Mesendoderm (in vitro differentiated cells): ENCODE data around the gene CAMKMT.

Experiments used
- DNase-seq: peaks from one replicate; pipeline ENCODE4 v3.0.0; 2013
- H2AK5ac ChIP-seq: 2 replicates; pipeline ENCODE4 v1.6.1; 2013; ENCODE audit warnings: low read length, inconsistent platforms
- H2BK120ac ChIP-seq: 2 replicates; pipeline ENCODE4 v1.6.1; 2013; ENCODE audit warnings: low read depth, mild to moderate bottlenecking, low read length, moderate library complexity, mixed read lengths
- H2BK15ac ChIP-seq: replicated peaks from 2 replicates; pipeline ENCODE4 v1.6.1; 2013; ENCODE audit warnings: low read depth, mild to moderate bottlenecking, moderate library complexity
- H2BK5ac ChIP-seq: 2 replicates; pipeline ENCODE4 v1.6.1; 2013; ENCODE audit warnings: low read length, inconsistent platforms
- H3K18ac ChIP-seq: 2 replicates; pipeline ENCODE4 v1.6.1; 2013; ENCODE audit warnings: mild to moderate bottlenecking, low read length, mixed read lengths
- H3K23ac ChIP-seq: one replicate; pipeline ENCODE4 v1.6.1; 2013; ENCODE audit warnings: low read length
- H3K27ac ChIP-seq: 2 replicates; pipeline ENCODE4 v1.5.1; 2013; ENCODE audit warnings: low read depth, mild to moderate bottlenecking, inconsistent platforms, low read length, moderate library complexity
- H3K27me3 ChIP-seq: 2 replicates; pipeline ENCODE4 v1.6.1; 2013; ENCODE audit warnings: low read length, control low read depth, mild to moderate bottlenecking, inconsistent platforms; ENCODE audit not compliant: insufficient read depth, poor library complexity
- H3K36me3 ChIP-seq: 2 replicates; pipeline ENCODE4 v1.6.1; 2013; ENCODE audit warnings: low read length, inconsistent platforms; ENCODE audit not compliant: control insufficient read depth, insufficient read depth
- H3K4ac ChIP-seq: one replicate; pipeline ENCODE4 v1.6.1; 2013; ENCODE audit warnings: low read depth, mild to moderate bottlenecking, low read length, moderate library complexity
- H3K4me1 ChIP-seq: 2 replicates; pipeline ENCODE4 v1.6.1; 2013; ENCODE audit warnings: low read depth, low read length, inconsistent platforms; ENCODE audit not compliant: control insufficient read depth
- H3K4me2 ChIP-seq: 2 replicates; pipeline ENCODE4 v1.6.1; 2013; ENCODE audit warnings: low read length
- H3K4me3 ChIP-seq: 2 replicates; pipeline ENCODE4 v1.5.1; 2013; ENCODE audit warnings: mild to moderate bottlenecking, low read length
- H3K56ac ChIP-seq: one replicate; pipeline ENCODE4 v1.6.1; 2013; ENCODE audit warnings: low read length
- H3K79me1 ChIP-seq: 2 replicates; pipeline ENCODE4 v1.6.1; 2013; ENCODE audit warnings: low read length, inconsistent platforms
- H3K79me2 ChIP-seq: 2 replicates; pipeline ENCODE4 v1.6.1; 2013; ENCODE audit warnings: mild to moderate bottlenecking, low read length; ENCODE audit not compliant: control insufficient read depth, insufficient read depth
- H3K9ac ChIP-seq: 2 replicates; pipeline ENCODE4 v1.6.1; 2013; ENCODE audit warnings: low read length, inconsistent platforms
- H4K5ac ChIP-seq: one replicate; pipeline ENCODE4 v1.6.1; 2013; ENCODE audit warnings: low read length
- H4K8ac ChIP-seq: one replicate; pipeline ENCODE4 v1.6.1; 2013; ENCODE audit warnings: low read depth, mild to moderate bottlenecking, control low read depth, low read length, moderate library complexity
- WGBS: extraction: QIAGEN DNeasy Blood & Tissue Kit; methylation state at CpG from one replicate; pipeline ENCODE4 v1.1.7; 2013; ENCODE audit warnings: low lambda C conversion rate, missing lambda C conversion rate; ENCODE audit not compliant: insufficient coverage; ENCODE audit errors: extremely low coverage; 5-methylcytosine and 5-hydroxymethylcytosine counted together

Gene CAMKMT

GRCh38 chr2:44618251-44619023, 256.7 kb downstream of the CAMKMT start:
- Histone ChIP-seq H3K27ac (no peak overlapping the region), H3K4me2 (no peak overlapping the region), H3K4me3 (no peak overlapping the region), H4K5ac (no peak overlapping the region), H2BK120ac (no peak overlapping the region), H3K23ac (no peak overlapping the region), H3K9ac (no peak overlapping the region), H2BK15ac (no peak overlapping the region), H3K18ac (no peak overlapping the region), H3K79me1 (no peaks in the 10 kb centered on the region), H3K56ac (no peak overlapping the region), H2BK5ac (no peak overlapping the region), H3K36me3 (no peaks in the 10 kb centered on the region), H2AK5ac (no peak overlapping the region), H3K4me1 (no peaks in the 10 kb centered on the region), H3K27me3 (no peaks in the 10 kb centered on the region), H3K4ac (no peak overlapping the region), H3K79me2 (no peaks in the 10 kb centered on the region), H4K8ac (no peak overlapping the region)
- DNase-seq = no peak
- no CpG with 5 or more reads among the region's 5 CpGs for WGBS

- Histone ChIP-seq H3K4me2 (no peak overlapping the region), H3K27me3 (no peaks in the 10 kb centered on the region), H3K79me1 (no peaks in the 10 kb centered on the region), H3K18ac (no peak overlapping the region), H3K56ac (no peak overlapping the region), H3K4ac (no peak overlapping the region), H3K36me3 (no peaks in the 10 kb centered on the region), H4K8ac (no peak overlapping the region), H4K5ac (no peak overlapping the region), H2AK5ac (no peak overlapping the region), H3K4me3 (no peak overlapping the region), H2BK15ac (no peak overlapping the region), H3K4me1 (no peaks in the 10 kb centered on the region), H3K23ac (no peak overlapping the region), H2BK5ac (no peak overlapping the region), H3K9ac (no peak overlapping the region), H3K27ac (no peak overlapping the region), H3K79me2 (no peaks in the 10 kb centered on the region), H2BK120ac (no peak overlapping the region)
- no peak for DNase-seq
- no CpG with 5 or more reads among the region's 2 CpGs for WGBS
Measured at GRCh38 chr2:44620189-44620990, 258.6 kb downstream of the CAMKMT start.

GRCh38 chr2:44623622-44624351, 262.0 kb downstream of the CAMKMT start:
- H2BK120ac ChIP-seq = no peak overlapping the region
- no peak overlapping the region for H3K4me2 ChIP-seq
- H3K79me2 ChIP-seq = no peaks in the 10 kb centered on the region
- H4K8ac ChIP-seq = no peak overlapping the region
- H3K23ac ChIP-seq = no peak overlapping the region
- no peak overlapping the region for H4K5ac ChIP-seq
- H3K36me3 ChIP-seq = no peaks in the 10 kb centered on the region
- H3K9ac ChIP-seq = no peak overlapping the region
- no peak overlapping the region for H2BK5ac ChIP-seq
- H2BK15ac ChIP-seq = no peak overlapping the region
- H3K56ac ChIP-seq = no peak overlapping the region
- H3K4me1 ChIP-seq = no peaks in the 10 kb centered on the region
- no peak overlapping the region for H3K4me3 ChIP-seq
- H3K18ac ChIP-seq = no peak overlapping the region
- H3K79me1 ChIP-seq = no peaks in the 10 kb centered on the region
- DNase-seq = no peak
- H3K27me3 ChIP-seq = no peaks in the 10 kb centered on the region
- no peak overlapping the region for H3K4ac ChIP-seq
- no peak overlapping the region for H2AK5ac ChIP-seq
- H3K27ac ChIP-seq = no peak overlapping the region

DNA sequence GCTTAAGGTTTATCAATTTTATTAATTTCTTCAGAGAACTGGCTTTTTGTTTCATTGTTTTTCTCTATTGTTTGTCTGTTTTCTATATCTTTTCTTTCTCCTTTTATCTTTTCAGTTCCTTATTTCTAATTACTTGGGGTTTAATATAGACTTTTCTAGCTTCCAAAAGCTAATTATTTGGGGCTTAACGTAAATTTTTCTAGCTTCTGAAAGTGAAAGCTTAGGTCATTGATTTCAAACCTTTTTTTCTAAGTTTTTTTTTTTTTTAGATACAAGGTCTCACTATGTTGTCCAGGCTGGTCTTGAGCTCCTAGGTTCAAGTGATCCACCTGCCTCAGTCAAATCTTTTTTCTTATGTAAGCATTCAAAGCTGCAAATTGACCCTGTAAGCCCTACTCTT, 266.6 kb downstream of the CAMKMT start:
- no peak overlapping the region for H3K4me3 ChIP-seq
- H3K4me2 ChIP-seq = no peak overlapping the region
- H3K79me2 ChIP-seq = no peaks in the 10 kb centered on the region
- no peak overlapping the region for H4K5ac ChIP-seq
- H2BK15ac ChIP-seq = no peak overlapping the region
- H3K4me1 ChIP-seq = no peaks in the 10 kb centered on the region
- no peak for DNase-seq
- no peak overlapping the region for H3K18ac ChIP-seq
- no peak overlapping the region for H2BK120ac ChIP-seq
- H3K56ac ChIP-seq = no peak overlapping the region
- no peaks in the 10 kb centered on the region for H3K36me3 ChIP-seq
- H2BK5ac ChIP-seq = no peak overlapping the region
- H3K9ac ChIP-seq = no peak overlapping the region
- no CpG with 5 or more reads among the region's 1 CpG for WGBS
- H3K79me1 ChIP-seq = no peaks in the 10 kb centered on the region
- no peak overlapping the region for H3K23ac ChIP-seq
- no peak overlapping the region for H3K4ac ChIP-seq
- H4K8ac ChIP-seq = no peak overlapping the region
- H2AK5ac ChIP-seq = no peak overlapping the region
- H3K27ac ChIP-seq = no peak overlapping the region
- no peaks in the 10 kb centered on the region for H3K27me3 ChIP-seq

DNA sequence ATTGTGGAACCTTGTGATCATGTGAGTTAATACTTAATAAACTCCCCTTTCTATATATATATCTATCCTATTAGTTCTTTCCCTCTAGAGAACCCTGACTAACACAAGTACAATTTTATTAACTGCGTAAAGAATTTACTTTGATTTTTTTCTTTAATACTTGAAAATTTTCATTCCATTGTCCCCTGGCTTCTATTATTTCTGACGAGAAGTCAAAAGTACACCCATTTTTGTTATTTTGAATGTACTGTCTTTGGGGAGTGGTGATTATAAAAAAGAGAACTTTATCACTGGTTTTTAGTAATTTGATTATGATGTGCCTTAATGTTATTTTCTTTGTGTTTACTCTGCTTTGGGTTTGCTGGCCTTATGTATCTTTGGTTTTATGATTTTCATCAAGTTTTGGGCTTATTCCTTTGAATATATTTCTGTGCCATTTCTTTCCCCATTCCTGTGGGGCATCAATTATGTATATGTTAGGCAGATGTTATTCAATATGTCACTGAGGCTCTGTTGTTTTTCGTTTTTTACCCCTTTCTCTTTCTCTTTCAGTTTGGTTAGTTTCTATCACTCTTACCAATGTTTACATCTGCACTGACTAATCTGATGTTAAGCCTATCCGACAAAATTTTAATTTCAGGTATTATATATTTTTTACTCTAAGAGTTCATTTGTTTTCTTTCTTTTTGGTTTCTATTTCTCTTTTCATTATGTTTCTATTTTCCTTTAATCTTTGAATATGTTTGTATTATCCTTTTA, 271.4 kb downstream of the CAMKMT start:
- Histone ChIP-seq H3K23ac (no peak overlapping the region), H3K36me3 (no peaks in the 10 kb centered on the region), H2BK15ac (no peak overlapping the region), H3K4me3 (no peak overlapping the region), H3K27ac (no peak overlapping the region), H3K4ac (no peak overlapping the region), H2BK5ac (no peak overlapping the region), H3K4me2 (no peak overlapping the region), H3K27me3 (no peaks in the 10 kb centered on the region), H4K5ac (no peak overlapping the region), H3K56ac (no peak overlapping the region), H3K79me1 (no peaks in the 10 kb centered on the region), H3K18ac (no peak overlapping the region), H3K9ac (no peak overlapping the region), H4K8ac (no peak overlapping the region), H3K4me1 (no peaks in the 10 kb centered on the region), H2AK5ac (no peak overlapping the region), H2BK120ac (no peak overlapping the region), H3K79me2 (no peaks in the 10 kb centered on the region)
- WGBS = no CpG with 5 or more reads among the region's 4 CpGs
- DNase-seq = no peak
